ENCODE data around the gene ZSCAN5A. TPM values are rescaled to one million over a fixed set of nuclear protein-coding genes. Genes with fewer than 3 reads are reported as not detected.

Gene ZSCAN5A
- polyA plus RNA-seq, 1 of the 3 experiments (the other 2 are of a cell fraction): 6.8 TPM

GRCh38 chr19:56191115-56191514, 123.5 kb downstream of the ZSCAN5A start (continued):
- TF ChIP-seq REST (IDR thresholded peaks at IDR 0.05; ENCODE audit: low read depth, low read length) (no peak), MAX (IDR thresholded peaks at IDR 0.05; ENCODE audit: low read depth) (no peak), MXI1 (IDR thresholded peaks at IDR 0.05; ENCODE audit: low read depth, low read length) (no peak), TCF12 (IDR thresholded peaks at IDR 0.05) (no peak)

- no peaks in the 10 kb centered on the region for H3K79me2 ChIP-seq (ENCODE audit: insufficient read depth)
- H3K9me2 ChIP-seq: no peaks in the 10 kb centered on the region
- H3K27me3 ChIP-seq (ENCODE audit: insufficient read depth): peaks cover 41% of the 10 kb centered on the region; the same call in 1 of the 2 replicates
- no peak overlapping the region for H3K9ac ChIP-seq
- H4K20me1 ChIP-seq (ENCODE audit: insufficient read depth): no peaks in the 10 kb centered on the region
- H3F3A ChIP-seq (replicated peaks; ENCODE audit: insufficient read depth): no peaks in the 10 kb centered on the region
- H2AFZ ChIP-seq (ENCODE audit: low read depth): no peak overlapping the region
- no peaks in the 10 kb centered on the region for H3K4me1 ChIP-seq (ENCODE audit: control insufficient read depth in 1 of 2, insufficient read depth in 2 of 2, low read depth in 1 of 2, low read length in 1 of 2)
- no peaks in the 10 kb centered on the region for H3K36me3 ChIP-seq (replicated peaks in 1 of 2; ENCODE audit: control insufficient read depth in 1 of 2, insufficient read depth in 2 of 2, low read length in 1 of 2)
- ChIA-PET CTCF (interaction anchor here (1.5 kb wide), 1 partner anchor 144 kb away, joined by 4 read pairs; no protein-coding TSS in a partner anchor), POLR2A (no interaction called here)
- 30% methylated on average over 17 of the region's 17 CpGs for WGBS (ENCODE audit: low lambda C conversion rate)
- H3K27ac ChIP-seq (ENCODE audit: low read depth in 2 of 2, low read length in 1 of 2): no peak overlapping the region
- H3K4me2 ChIP-seq: no peak overlapping the region
- DNase-seq: no peak
- no peak overlapping the region for H3K4me3 ChIP-seq (ENCODE audit: low read depth in 2 of 2, low read length in 1 of 2)
- no peaks in the 10 kb centered on the region for H3K9me3 ChIP-seq
- TF ChIP-seq IRF3 (IDR thresholded peaks at IDR 0.05; ENCODE audit: low read depth, low read length): no peak
- TF ChIP-seq NFIC (IDR thresholded peaks at IDR 0.05; ENCODE audit: borderline replicate concordance): no peak
- TF ChIP-seq RXRA (IDR thresholded peaks at IDR 0.05; ENCODE audit: borderline replicate concordance, low read depth): no peak
- TF ChIP-seq USF1 (IDR thresholded peaks at IDR 0.05; ENCODE audit: borderline replicate concordance, low read depth): no peak
- no peak for TF ChIP-seq RAD21 (IDR thresholded peaks at IDR 0.05; ENCODE audit: low read length)
- TF ChIP-seq RFX5 (IDR thresholded peaks at IDR 0.05; ENCODE audit: low read length): no peak
- no peak for TF ChIP-seq ZBTB33 (IDR thresholded peaks at IDR 0.05; ENCODE audit: borderline replicate concordance, low read depth)
- no peak for TF ChIP-seq POLR2AphosphoS5 (IDR thresholded peaks at IDR 0.05; ENCODE audit: low read depth, low read length)
- no peak for TF ChIP-seq PBX3 (IDR thresholded peaks at IDR 0.05)
- TF ChIP-seq RCOR1 (IDR thresholded peaks at IDR 0.05; ENCODE audit: low read length): no peak
- no peak for TF ChIP-seq TEAD4 (IDR thresholded peaks at IDR 0.05; ENCODE audit: borderline replicate concordance, insufficient read depth)
- TF ChIP-seq TCF12 (IDR thresholded peaks at IDR 0.05): no peak
- no peak for TF ChIP-seq FOXM1 (IDR thresholded peaks at IDR 0.05; ENCODE audit: low read depth)
- TF ChIP-seq MEF2A (IDR thresholded peaks at IDR 0.05; ENCODE audit: borderline replicate concordance, low read depth): no peak
- TF ChIP-seq EP300 (IDR thresholded peaks at IDR 0.05; ENCODE audit: borderline replicate concordance in 1 of 2, low read depth in 1 of 2, low read length in 1 of 2): no peak
- no peak for TF ChIP-seq JUND (IDR thresholded peaks at IDR 0.05)
- TF ChIP-seq REST (IDR thresholded peaks at IDR 0.05; ENCODE audit: low read depth, low read length): no peak
- no peak for TF ChIP-seq NRF1 (IDR thresholded peaks at IDR 0.05; ENCODE audit: low read depth, low read length)
These were observed 124.9 kb downstream of the ZSCAN5A start for GRCh38 chr19:56189785-56190184.
